ENCODE data around the gene SORT1.
A peak's percentile ranks its signal among the peaks of the same experiment; 100 is the strongest.
"Not testable (repeated sequence)": the region's sequence is repeated elsewhere in the genome, so short reads cannot be mapped to it uniquely, and the experiment has no call there.

SORT1 gene

GRCh38 chr1:109338608-109339007 lies 59.1 kb downstream of the SORT1 start:
- no peak for DNase-seq (ENCODE audit: low read depth)

DNA sequence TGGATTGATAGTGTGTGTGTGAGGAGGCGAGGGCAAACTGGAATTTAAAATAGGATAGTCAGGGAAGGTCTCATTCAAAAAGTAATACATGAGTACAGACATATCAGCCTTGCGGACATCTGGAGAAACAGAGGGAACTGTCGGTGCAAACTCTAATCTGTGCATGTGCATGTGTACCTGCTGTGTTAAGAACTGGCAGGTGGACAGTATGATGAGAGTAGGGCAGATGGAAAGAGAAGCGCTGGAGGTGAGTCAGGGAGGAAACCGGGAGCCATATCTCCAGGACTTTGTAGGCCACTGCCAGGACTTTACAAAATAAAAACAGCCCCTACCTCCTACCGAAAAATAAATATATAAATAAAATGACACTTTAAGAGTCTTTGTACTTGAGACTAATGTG lies 59.6 kb downstream of the SORT1 start:
- no peak for DNase-seq (ENCODE audit: low read depth)

DNA sequence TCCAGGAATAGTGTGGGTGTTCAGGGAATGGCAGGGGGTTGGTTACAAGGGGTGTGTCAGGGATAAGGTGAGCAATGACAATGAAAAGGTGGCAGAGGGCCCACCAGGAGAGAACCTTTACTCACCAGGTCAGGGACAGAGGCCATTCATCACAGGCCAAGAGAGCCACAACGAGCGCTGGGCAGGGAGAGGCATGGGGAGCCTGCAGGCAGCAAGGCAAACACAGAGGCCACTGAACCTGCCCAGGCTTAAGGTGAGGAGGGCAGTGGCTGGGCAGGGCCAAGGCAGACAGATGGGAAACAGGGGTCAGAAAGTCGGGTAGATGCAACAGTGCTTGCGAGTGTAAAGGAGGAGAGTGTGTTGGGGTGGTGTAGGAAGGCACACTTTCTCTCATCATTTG lies 62.6 kb downstream of the SORT1 start:
- DNase-seq (ENCODE audit: low read depth) = no peak

- DNase-seq (ENCODE audit: low read depth) = no peak
Observed at GRCh38 chr1:109331113-109331512, 66.6 kb downstream of the SORT1 start.

DNA sequence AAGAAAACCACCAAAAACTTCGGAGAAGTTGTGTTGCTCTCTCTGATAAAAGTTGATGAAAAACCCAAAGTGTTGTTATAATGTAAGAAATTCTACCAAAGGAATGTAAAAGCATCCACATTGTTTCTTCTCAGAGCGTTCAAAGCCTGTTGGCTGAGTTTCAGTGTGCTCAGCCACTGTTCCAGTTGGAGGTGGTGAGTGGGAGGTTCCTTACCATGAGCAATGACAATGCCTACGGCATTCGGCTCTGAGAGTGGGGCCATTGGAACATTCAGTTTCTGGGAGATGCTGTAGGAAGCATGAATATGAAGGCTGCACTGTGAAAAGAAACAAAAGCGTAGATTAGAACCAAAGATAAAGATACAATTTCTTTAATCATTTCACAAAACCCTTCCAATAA lies 70.4 kb downstream of the SORT1 start:
- no peak for DNase-seq (ENCODE audit: low read depth)

DNA sequence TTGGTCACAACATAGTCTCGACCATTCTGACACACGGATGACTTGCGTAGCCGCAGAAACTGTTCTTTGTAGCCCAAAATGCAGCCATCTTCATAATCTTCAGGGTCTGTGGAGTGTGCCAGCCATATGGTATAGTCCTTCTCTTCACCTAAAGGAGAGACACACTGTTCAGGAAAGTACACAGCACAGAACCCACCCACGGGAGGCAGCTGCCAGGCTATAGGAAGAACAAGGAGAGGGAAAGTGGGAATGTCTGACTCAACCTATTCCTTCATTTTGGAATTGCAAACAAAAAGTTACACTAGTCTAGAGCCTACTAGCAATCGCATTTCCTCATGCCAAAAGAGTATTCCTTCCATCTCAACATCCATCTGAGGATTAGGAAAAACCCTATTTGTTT lies 74.7 kb downstream of the SORT1 start:
- no peak for DNase-seq (ENCODE audit: low read depth)

DNA sequence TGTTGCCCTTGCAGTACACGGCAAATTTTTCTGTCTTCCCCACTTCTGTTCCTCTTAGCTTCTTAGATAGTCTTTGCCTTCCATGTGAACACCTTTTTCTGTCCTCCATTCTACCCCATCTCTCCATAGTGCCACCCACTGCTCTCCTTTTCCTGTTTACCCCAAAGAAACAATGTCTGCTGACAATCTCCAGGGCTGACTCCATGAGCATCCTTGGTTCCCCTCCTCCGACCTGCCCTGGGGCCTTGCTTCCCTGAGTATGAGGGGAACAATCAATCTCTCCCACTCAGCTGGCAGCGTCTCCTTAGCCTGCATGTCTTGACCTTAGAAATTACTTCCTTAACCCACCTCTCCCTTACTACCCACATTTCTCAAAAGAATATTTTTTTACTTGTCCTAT lies 78.6 kb downstream of the SORT1 start:
- no peak for DNase-seq (ENCODE audit: low read depth)

DNA sequence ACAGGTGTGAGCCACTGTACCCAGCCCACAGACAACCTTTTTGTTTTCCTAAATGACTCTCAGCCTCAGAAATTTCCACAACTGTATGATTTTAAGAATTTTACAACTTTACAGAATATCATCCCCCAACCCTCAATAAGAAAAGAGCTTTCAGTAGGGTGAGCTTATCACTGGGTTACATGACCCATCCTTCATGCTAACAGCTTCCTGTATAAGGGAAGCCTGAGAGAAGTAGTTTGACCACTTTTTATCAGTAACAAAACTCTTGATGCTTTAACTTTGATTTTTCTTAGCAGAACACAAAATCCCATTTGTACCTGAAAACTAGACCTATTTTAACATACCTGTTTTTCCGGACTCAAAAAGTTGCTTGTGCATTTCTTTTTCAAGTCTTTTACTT lies 81.2 kb downstream of the SORT1 start:
- no peak for DNase-seq (ENCODE audit: low read depth)

- no peak for DNase-seq (ENCODE audit: low read depth)
Observed at GRCh38 chr1:109315288-109315687, 82.4 kb downstream of the SORT1 start.

- no peak for DNase-seq (ENCODE audit: low read depth)
Observed at GRCh38 chr1:109314795-109315194, 82.9 kb downstream of the SORT1 start.

DNA sequence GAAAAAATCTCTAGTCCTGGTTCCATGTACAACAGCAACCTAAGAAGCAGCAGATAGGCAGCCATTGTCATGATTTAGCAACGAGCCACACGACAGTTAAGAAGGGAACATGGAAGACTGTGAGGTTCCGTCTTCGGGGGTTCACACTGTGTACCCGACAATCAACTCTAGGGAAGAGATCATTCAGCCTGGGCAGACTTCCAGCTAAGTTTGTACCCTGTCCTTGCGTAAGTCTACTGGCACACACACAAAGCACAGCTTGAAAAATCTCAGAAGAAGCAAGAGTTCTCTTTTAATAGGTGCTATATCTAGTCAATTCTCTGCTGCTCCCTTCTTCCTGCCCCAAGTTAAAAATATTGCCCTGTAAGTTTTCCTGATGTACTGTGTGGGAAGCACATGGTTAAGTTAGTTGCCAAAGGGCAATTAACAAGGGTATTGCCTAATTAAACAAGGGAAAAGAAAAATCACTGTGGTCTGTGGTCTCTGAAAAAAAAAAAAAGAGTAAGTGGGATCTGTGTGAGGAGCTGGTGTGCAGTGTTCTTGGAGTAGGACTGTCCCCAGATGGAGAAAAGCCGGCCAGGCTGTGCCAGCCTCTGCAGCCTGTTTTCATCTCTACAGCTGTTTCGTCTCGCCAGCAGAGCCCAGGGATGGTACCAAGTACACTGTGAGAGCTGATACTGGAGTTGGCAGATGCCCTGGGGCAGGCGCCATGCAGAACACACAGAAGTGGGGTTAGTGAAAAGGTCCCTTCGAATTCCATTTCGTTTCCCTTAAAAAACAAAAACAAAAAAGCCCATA lies 84.5 kb downstream of the SORT1 start:
- DNase-seq (ENCODE audit: low read depth) = no peak

GRCh38 chr1:109312246-109312645 lies 85.5 kb downstream of the SORT1 start:
- DNase-seq (ENCODE audit: low read depth) = no peak

- no peak for DNase-seq (ENCODE audit: low read depth)
Observed at GRCh38 chr1:109309347-109309746, 88.4 kb downstream of the SORT1 start.

DNA sequence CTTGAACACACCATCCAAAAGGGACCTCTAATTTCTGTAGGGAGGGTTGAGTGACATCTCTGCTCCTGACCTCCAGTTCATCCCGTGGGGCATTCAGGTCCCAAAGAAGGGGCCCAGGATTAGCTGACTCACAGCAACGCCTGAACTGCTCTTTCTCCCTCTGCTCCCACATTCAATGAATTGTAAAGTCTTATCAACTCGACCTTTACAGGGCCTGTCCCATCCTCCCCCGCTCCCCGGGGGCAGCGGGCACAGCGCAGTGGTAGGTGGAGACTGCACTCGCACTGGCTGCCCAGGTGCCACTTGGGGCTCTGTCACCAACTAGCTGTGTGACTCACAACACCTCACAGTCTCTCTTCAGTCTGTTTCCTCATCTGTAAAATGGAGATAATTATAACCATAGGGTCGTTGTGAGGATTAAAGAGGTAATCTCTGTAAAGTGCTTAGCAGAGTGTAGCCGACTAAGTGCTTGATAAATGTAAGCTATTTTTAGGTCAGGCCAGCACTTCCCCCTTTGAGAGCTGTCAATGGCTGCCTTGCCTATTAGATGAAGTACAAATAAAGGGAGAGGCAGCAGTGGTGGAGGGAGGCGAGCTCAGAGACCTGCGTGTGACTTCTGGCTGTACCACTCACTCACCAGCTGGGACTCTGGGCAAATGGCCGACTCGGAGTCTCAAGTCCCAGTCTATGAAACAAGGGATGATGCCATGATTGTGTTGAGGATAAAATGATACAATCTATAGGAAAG lies 90.3 kb downstream of the SORT1 start:
- no peak for DNase-seq (ENCODE audit: low read depth)

DNA sequence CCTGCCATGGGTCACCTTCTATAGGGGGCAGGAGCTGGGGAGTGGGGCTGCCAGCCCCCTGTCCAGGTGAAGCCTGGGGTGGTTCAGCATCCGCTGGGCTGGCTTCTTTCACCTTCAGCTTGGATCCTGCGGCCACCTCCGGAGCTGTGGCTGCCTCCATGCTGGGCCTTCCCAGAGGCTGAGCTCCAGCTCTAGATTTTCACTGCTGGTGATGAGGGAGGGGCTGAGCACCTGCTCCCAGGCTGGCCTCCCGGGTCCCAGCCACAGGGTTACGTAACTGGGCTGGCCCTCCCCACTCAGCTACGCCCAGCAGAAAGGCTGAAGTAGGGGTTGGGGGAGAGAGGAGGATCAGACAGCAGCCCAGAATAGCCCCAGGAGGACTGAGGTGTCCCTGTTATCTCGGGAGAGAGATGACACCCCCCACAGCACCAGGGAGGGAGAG lies 90.9 kb downstream of the SORT1 start, which contains the start of gene MYBPHL:
TSS of gene MYBPHL (minus strand) at position 180 of the 442 bp plus-strand sequence. CDS start at position 160, 20 bp downstream.
- no peak for DNase-seq (ENCODE audit: low read depth)

DNA sequence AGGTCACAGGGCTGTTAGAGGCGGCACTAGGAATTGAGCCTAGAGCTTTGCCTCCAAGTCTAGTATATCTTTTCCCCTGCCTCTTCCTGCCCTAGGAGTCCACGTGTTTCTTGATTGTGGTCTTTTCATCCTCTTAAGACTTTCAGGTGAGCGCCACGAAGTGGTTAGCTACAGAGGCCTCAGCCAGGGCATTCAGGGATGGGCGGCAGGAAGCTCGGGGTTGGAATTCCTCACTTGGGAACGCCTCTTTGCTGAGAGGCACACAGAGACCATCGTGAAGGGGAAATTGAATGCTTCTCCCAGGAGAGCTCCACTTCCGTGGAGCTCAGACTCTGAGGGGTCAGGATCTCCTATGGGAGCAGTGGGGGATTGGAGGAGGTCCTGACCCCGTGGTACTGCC lies 91.7 kb downstream of the SORT1 start:
- not testable (repeated sequence) for DNase-seq (ENCODE audit: low read depth)

GRCh38 chr1:109304226-109304920 lies 93.3 kb downstream of the SORT1 start:
- no peak for DNase-seq (ENCODE audit: low read depth)

- DNase-seq (ENCODE audit: low read depth) = no peak
Observed at GRCh38 chr1:109301874-109302273, 95.8 kb downstream of the SORT1 start.

DNA sequence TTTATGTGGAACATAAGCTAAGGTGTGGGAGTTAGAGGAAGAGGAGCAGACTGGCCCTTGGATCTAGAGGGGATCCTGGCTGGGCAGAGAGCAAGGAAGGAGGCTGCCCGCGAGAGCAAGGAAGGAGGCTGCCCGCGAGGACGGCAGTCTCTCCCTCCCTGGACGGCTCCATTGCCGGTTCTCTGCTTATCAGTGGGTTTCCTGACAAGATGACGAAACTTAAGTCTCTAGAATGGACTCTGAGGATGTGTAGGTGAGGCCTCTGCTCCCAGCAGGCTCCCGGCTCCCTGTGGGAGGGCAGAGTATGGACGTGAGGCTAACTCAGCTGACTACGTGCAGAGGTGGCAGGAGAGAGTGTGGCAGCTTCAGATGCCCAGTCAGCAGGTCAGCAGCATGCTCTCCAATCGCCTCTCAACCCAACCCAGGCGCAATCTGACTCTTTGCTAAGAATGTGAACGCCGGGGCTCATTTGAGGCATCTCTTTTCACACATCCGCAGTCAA lies 97.0 kb downstream of the SORT1 start:
- no peak for DNase-seq (ENCODE audit: low read depth)

GRCh38 chr1:109299558-109300343 lies 98.0 kb downstream of the SORT1 start:
- DNase-seq (ENCODE audit: low read depth) = no peak

DNA sequence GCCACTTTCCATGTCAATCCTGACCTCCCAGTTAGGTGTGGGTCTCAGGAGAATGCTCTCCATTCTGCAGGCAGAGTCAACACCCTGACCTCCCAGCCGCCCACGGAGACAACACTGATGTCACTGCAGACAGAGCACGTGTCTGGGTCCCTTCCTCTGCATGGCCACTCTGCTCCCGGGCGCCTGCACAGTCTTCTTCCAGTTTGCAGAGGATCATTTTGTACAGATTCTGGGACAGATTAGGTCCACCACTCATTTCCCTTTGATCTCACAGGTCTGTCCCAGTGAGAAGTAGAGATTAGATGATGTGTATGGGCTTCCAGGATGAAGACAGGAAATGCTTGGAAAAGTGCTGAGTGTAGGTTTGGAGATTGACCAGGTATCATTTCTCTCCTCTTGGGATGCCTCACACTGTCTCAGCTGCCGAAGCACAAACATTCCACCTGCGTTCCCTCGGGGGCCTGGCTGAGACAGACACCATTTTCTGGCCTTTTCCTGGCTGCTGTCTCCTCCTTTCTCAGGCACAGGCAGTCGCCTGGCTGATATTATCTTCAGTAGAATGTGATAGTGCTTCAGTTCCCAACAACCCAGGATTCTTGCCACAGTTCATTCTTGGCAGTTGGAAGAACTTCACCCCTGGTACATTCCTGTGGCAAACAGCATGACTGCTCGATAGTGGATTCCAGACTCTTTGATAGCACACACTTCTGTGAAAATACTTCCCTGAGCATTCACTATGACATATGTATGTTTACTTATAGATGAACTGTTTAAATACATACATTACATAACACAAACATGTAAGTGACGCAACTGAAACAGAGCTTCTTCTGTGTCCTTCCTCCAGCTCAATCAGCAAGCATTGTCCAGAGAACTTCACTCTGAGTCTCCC lies 98.8 kb downstream of the SORT1 start:
- DNase-seq (ENCODE audit: low read depth) = peak; percentile 42

Data from HS-27A (cell line).